Panc1 (cell line): ENCODE measurements around the gene ERF.
A peak's percentile ranks its signal among the peaks of the same experiment; 100 is the strongest.

Source experiments
- POLR2AphosphoS5 ChIP-seq: IDR thresholded peaks from 2 replicates; pipeline ENCODE4 v1.6.1; 2012; ENCODE audit warnings: mild to moderate bottlenecking, low read depth, low read length, moderate library complexity
- SIN3A ChIP-seq: IDR thresholded peaks from 2 replicates; pipeline ENCODE4 v1.6.1; 2012; ENCODE audit warnings: low read depth, mild to moderate bottlenecking, low read length, moderate library complexity, borderline replicate concordance; ENCODE audit not compliant: insufficient read depth
- TF ChIP-seq, protein P1 (sequence below): fragments of 450-650 bp; IDR thresholded peaks from 2 replicates; pipeline ENCODE4 v1.5.1; 2017; ENCODE audit warnings: mild to moderate bottlenecking

- TF ChIP-seq, protein P1, sequence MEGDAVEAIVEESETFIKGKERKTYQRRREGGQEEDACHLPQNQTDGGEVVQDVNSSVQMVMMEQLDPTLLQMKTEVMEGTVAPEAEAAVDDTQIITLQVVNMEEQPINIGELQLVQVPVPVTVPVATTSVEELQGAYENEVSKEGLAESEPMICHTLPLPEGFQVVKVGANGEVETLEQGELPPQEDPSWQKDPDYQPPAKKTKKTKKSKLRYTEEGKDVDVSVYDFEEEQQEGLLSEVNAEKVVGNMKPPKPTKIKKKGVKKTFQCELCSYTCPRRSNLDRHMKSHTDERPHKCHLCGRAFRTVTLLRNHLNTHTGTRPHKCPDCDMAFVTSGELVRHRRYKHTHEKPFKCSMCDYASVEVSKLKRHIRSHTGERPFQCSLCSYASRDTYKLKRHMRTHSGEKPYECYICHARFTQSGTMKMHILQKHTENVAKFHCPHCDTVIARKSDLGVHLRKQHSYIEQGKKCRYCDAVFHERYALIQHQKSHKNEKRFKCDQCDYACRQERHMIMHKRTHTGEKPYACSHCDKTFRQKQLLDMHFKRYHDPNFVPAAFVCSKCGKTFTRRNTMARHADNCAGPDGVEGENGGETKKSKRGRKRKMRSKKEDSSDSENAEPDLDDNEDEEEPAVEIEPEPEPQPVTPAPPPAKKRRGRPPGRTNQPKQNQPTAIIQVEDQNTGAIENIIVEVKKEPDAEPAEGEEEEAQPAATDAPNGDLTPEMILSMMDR = no peak
- TF ChIP-seq POLR2AphosphoS5 = peak; percentile 55; the same call in 1 of the 2 replicates
- peak; percentile 59; the same call in 1 of the 2 replicates for TF ChIP-seq SIN3A
These were observed 13.3 kb upstream of the ERF start for GRCh38 chr19:42268142-42268703.
